ENCODE data around the gene UST.

UST gene

GRCh38 chr6:149035766-149036165 lies 288.9 kb downstream of the UST start:
- no peak for DNase-seq (ENCODE audit: low read depth in 2 of 2)

GRCh38 chr6:149037051-149037671 lies 290.3 kb downstream of the UST start:
- DNase-seq (ENCODE audit: low read depth in 2 of 2): no peak

DNA sequence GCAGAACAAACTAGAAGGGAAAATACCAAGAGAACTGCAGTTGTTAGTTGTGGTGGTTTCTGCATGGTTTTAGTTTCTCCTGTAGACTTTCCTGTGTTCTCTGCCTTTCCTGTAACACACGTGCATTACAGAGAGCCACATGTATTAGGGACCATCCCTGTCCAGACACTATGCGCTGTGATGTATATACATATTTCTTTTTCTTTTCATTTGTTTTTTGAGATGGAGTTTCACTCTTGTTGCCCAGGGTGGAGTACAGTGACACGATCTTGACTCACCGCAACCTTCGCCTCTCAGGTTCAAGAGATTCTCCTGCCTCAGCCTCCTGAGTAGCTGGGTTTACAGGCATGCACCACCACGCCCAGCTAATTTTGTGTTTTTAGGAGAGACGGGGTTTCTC lies 292.2 kb downstream of the UST start:
- peak in 1 of 2 donors; percentile 25 for DNase-seq (ENCODE audit: low read depth in 2 of 2)

DNA sequence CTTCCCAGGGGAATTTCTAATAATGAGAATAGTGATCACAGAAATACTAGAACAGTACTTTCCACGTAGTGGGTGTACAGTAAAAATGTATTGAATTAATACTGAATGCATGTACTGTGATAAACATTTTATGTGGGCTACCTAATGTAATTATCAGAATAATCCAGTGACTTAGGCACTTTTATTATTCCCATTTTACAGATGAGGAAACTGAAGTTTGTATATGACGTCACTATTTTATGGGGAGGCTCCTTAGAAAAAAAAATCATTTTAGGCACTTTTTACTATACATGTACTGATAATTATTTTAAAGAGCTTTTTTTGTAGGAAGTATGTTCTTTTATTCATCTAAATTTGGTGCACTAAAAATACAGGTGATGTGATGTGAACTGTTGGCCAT lies 295.1 kb downstream of the UST start:
- DNase-seq (ENCODE audit: low read depth in 2 of 2): no peak

GRCh38 chr6:149043476-149044130 lies 296.8 kb downstream of the UST start:
- DNase-seq (ENCODE audit: low read depth in 2 of 2): peak in 1 of 2 donors; percentile 35

DNA sequence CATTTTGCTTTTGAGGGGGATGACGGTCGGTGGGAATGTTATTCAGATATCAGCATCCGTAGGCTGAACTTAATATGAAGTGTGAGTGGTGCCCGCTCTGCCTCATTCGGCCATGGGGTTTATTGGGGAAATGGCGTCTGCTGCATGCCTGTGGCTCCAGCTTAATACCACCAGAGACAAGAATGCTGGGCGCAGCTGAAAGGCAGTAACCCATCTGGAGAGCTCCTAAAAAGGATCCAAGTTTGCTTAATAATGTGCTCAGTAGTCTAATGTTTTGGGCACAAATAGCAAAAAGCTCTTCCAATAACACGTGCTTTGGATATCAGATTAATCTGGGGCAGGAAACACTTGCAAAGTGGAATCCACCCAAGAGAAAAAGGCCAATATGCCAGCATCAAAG lies 297.7 kb downstream of the UST start:
- no peak for DNase-seq (ENCODE audit: low read depth in 2 of 2)

- DNase-seq (ENCODE audit: low read depth in 2 of 2): no peak
Observed at GRCh38 chr6:149045404-149045803, 298.6 kb downstream of the UST start.

DNA sequence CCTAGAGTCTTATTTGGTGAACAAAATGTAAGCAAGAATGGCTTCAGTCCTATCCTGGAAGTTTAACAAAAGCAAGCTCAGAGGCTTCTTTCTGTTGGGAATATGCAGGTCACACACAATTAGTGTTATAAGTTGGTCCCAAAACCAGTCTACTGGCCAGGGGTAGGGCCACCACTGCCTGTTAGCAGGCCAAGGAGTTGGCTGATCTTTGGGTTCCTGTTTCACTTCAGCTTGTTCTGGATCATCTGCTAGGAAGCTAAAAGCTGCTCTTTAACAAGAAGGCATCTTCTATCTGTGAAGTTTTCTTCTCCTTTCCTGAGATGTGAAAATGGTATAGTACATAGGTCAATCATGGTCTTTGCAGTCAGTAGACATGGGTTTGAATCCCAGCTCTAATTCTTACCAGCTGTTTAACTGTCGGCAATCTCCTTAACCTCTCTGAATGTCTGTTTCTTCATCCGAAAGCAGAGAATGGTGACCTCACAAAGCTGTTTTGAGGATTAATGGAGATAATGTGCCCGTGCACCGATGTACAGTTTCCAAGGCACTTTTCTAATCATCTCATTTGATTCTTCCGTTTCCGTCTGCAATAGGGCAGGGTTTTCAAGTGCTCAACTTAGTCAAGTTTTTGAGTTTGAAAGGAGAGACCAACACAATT lies 299.5 kb downstream of the UST start:
- no peak for DNase-seq (ENCODE audit: low read depth in 2 of 2)

DNA sequence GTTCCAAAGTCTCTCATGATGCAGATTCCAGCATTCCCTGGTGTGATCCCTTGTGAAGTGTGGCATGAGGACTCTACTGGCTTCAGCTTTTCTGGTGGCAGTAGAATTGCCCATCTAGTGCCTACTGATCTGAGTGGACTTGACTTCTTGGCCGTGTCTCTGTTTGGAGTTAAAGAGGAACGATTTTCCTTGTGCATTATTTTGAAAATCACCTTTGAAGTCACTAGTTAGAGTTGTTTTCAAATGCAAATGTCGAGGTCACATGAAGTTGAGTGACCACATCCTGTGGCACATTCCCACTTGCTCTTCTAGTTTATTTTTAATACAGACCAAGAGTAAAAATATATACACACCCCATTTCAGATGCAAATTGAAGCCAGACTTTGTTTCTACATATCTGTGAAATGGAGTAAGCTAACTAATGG lies 300.0 kb downstream of the UST start:
- no peak for DNase-seq (ENCODE audit: low read depth in 2 of 2)

- DNase-seq (ENCODE audit: low read depth in 2 of 2): no peak
Observed at GRCh38 chr6:149049230-149049629, 302.4 kb downstream of the UST start.

GRCh38 chr6:149050160-149050559 lies 303.3 kb downstream of the UST start:
- no peak for DNase-seq (ENCODE audit: low read depth in 2 of 2)

GRCh38 chr6:149052350-149053106 lies 305.7 kb downstream of the UST start:
- no peak for DNase-seq (ENCODE audit: low read depth in 2 of 2)

DNA sequence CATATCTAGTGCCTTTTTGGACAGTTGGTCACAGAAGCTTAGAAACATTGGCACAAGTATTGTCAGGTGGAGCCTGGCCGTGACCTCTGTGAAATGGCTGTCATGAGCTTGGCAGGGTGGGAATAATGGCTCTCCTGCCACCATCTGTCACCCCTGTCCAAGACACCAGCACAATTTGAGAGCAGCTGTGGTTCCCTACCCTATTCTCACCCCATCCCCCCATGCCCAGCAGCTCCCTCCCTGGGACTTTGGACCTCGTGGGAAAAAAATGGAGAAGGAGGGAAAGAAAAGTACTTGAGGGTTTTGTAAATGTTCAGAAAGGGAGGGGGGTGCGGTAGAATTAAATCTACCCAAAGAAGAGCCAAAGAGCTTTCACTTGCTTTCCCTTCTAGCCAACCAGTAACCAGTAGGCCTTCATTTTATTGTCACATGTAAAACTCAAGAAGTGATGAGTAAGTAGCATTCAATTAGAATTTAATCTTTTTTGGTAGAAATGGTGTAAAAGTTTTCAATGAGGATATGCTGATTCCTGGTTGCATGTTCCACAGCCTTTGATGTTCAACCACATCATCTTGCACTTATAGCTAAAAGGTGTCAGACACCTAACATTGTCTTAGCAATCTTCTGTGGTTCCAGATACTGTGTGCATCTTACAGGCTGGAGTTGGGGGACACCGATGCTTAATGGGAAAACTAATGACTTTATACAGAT lies 307.2 kb downstream of the UST start:
- no peak for DNase-seq (ENCODE audit: low read depth in 2 of 2)

GRCh38 chr6:149054559-149055194 lies 307.8 kb downstream of the UST start:
- no peak for DNase-seq (ENCODE audit: low read depth in 2 of 2)

- no peak for DNase-seq (ENCODE audit: low read depth in 2 of 2)
Observed at GRCh38 chr6:149055195-149055899, 308.5 kb downstream of the UST start.

- DNase-seq (ENCODE audit: low read depth in 2 of 2): no peak
Observed at GRCh38 chr6:149056777-149057463, 310.1 kb downstream of the UST start.

- no peak for DNase-seq (ENCODE audit: low read depth in 2 of 2)
Observed at GRCh38 chr6:149057464-149057840, 310.6 kb downstream of the UST start.

GRCh38 chr6:149059557-149059956 lies 312.7 kb downstream of the UST start:
- no peak for DNase-seq (ENCODE audit: low read depth in 2 of 2)

DNA sequence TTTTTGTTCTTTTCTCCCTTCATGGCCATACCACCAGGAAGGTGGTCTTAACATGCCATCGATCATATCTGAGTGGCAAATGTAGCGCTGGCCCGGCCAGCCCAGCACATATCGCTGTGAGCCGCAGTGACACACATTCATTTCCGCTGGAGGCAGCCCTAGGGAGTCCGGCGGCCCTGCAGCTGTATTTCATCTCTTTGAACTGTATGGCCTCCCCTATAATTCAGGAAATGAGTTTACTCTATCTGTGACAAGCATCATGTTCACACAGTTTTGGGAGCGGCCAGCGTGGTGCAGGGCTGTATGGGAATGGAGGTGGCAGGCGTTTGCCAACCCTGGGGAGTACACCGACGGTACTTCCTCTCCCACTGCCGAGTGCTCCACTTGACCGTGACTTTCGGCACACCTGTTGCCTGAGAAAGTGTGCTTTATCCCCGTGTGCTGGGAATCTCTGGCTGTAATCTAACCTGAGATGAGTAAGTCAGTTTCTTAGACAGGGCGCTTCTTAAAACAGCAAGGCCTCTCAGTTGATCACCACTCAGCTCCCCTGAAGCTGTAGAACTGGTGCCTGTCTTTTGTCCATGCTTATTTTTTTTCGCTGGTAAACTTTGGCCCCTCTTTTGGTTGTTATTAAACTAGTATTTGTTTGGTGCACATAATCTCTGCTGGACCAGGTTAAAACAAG lies 313.6 kb downstream of the UST start:
- DNase-seq (ENCODE audit: low read depth in 2 of 2): peak in 1 of 2 donors; percentile 45

Measured in stimulated activated CD4-positive, alpha-beta T cell treated with anti-CD3 and anti-CD28 coated beads, Interleukin-4, amount 100 ng/mL, for 48 hours (primary cell).